GM12865 (cell line): ENCODE measurements around the gene CRIM1.
A peak's percentile ranks its signal among the peaks of the same experiment; 100 is the strongest.

Experiments used
- DNase-seq: peaks from one replicate; pipeline ENCODE4 v3.0.0; 2010; ENCODE audit warnings: low read depth
- H3K4me3 ChIP-seq: 2 replicates; pipeline ENCODE4 v1.5.1; 2011; ENCODE audit warnings: mild to moderate bottlenecking, low read depth, low read length, control low read depth
- CTCF ChIP-seq: IDR thresholded peaks from 2 replicates; pipeline ENCODE4 v1.5.1; 2011; ENCODE audit warnings: low read length, control low read depth, low read depth, inconsistent platforms; ENCODE audit not compliant: insufficient read depth; ENCODE audit errors: missing control alignments

CRIM1 gene

GRCh38 chr2:36456227-36457175, 100.9 kb downstream of the CRIM1 start:
- no peak overlapping the region for H3K4me3 ChIP-seq
- DNase-seq = no peak
- TF ChIP-seq CTCF = no peak

GRCh38 chr2:36458106-36458505, 102.5 kb downstream of the CRIM1 start:
- no peak overlapping the region for H3K4me3 ChIP-seq
- TF ChIP-seq CTCF = no peak
- no peak for DNase-seq

GRCh38 chr2:36459725-36460137, 104.2 kb downstream of the CRIM1 start:
- no peak for TF ChIP-seq CTCF
- H3K4me3 ChIP-seq = no peak overlapping the region
- no peak for DNase-seq

GRCh38 chr2:36461039-36461681, 105.6 kb downstream of the CRIM1 start:
- no peak overlapping the region for H3K4me3 ChIP-seq
- peak; percentile 7 for DNase-seq
- no peak for TF ChIP-seq CTCF

GRCh38 chr2:36462311-36462935, 106.8 kb downstream of the CRIM1 start:
- no peak for DNase-seq
- H3K4me3 ChIP-seq = no peak overlapping the region
- no peak for TF ChIP-seq CTCF

GRCh38 chr2:36463365-36463764, 107.8 kb downstream of the CRIM1 start:
- no peak for TF ChIP-seq CTCF
- DNase-seq = no peak
- H3K4me3 ChIP-seq = no peak overlapping the region
